GM06990 (cell line): Measurements from ENCODE around the gene VAT1L.

Experiments
- DNase-seq: peaks from one replicate; pipeline ENCODE4 v3.0.0-alpha.2; 2011; ENCODE audit not compliant: insufficient read length; ENCODE audit errors: extremely low read depth
- H3K27me3 ChIP-seq: replicated peaks from 2 replicates; pipeline ENCODE4 v1.6.0; 2011; ENCODE audit warnings: low read length; ENCODE audit not compliant: control insufficient read depth, insufficient read depth
- H3K36me3 ChIP-seq: 2 replicates; pipeline ENCODE4 v1.5.1; 2011; ENCODE audit warnings: low read length; ENCODE audit not compliant: control insufficient read depth, insufficient read depth
- H3K4me3 ChIP-seq: replicated peaks from 2 replicates; pipeline ENCODE4 v1.5.1; 2011; ENCODE audit warnings: low read depth, mild to moderate bottlenecking, control low read depth, low read length
- CTCF ChIP-seq: IDR thresholded peaks from 2 replicates; pipeline ENCODE4 v1.5.1; 2011; ENCODE audit warnings: low read length, control low read depth, mild to moderate bottlenecking, inconsistent platforms; ENCODE audit not compliant: insufficient read depth, poor library complexity, severe bottlenecking

The VAT1L gene

GRCh38 chr16:77928096-77928495 lies 139.7 kb downstream of the VAT1L start:
- TF ChIP-seq CTCF = no peak
- DNase-seq = no peak
- Histone ChIP-seq H3K4me3 (no peak overlapping the region), H3K27me3 (no peaks in the 10 kb centered on the region), H3K36me3 (no peaks in the 10 kb centered on the region)

GRCh38 chr16:77929004-77929403 lies 140.6 kb downstream of the VAT1L start:
- no peak for TF ChIP-seq CTCF
- no peak for DNase-seq
- Histone ChIP-seq H3K4me3 (no peak overlapping the region), H3K36me3 (no peaks in the 10 kb centered on the region), H3K27me3 (no peaks in the 10 kb centered on the region)

GRCh38 chr16:77931058-77931457 lies 142.7 kb downstream of the VAT1L start:
- no peaks in the 10 kb centered on the region for H3K27me3 ChIP-seq
- no peak for TF ChIP-seq CTCF
- no peaks in the 10 kb centered on the region for H3K36me3 ChIP-seq
- no peak for DNase-seq
- H3K4me3 ChIP-seq = no peak overlapping the region

GRCh38 chr16:77937473-77938149 lies 149.2 kb downstream of the VAT1L start:
- TF ChIP-seq CTCF = no peak
- H3K36me3 ChIP-seq = no peaks in the 10 kb centered on the region
- no peak for DNase-seq
- H3K27me3 ChIP-seq = no peaks in the 10 kb centered on the region
- H3K4me3 ChIP-seq = no peak overlapping the region

- no peaks in the 10 kb centered on the region for H3K36me3 ChIP-seq
- no peak for TF ChIP-seq CTCF
- H3K4me3 ChIP-seq = no peak overlapping the region
- DNase-seq = no peak
- H3K27me3 ChIP-seq = no peaks in the 10 kb centered on the region
Observed at GRCh38 chr16:77938913-77939312, 150.5 kb downstream of the VAT1L start.

GRCh38 chr16:77939968-77940367 lies 151.6 kb downstream of the VAT1L start:
- Histone ChIP-seq H3K36me3 (no peaks in the 10 kb centered on the region), H3K27me3 (no peaks in the 10 kb centered on the region; the same call in 1 of the 2 replicates), H3K4me3 (no peak overlapping the region)
- no peak for DNase-seq
- TF ChIP-seq CTCF = no peak
